SK-N-SH (cell line): ENCODE data around the gene TUT1. TPM values are rescaled to one million over a fixed set of nuclear protein-coding genes. Genes with fewer than 3 reads are reported as not detected.

Experiments used
- CTCF ChIA-PET: fragments of 300-600, 350-600 bp; formaldehyde crosslinking; extraction: SDS; loops from one replicate; lab custom pipeline; 2021; lab: Yijun Ruan, JAX
- POLR2A ChIA-PET: fragments of 350-600 bp; sonication (Branson Sonifier 250); formaldehyde crosslinking; extraction: SDS; loops from one replicate; lab custom pipeline; 2020; ENCODE audit warnings: antibody characterized with exemption, inconsistent platforms; lab: Yijun Ruan, JAX
- DNase-seq: peaks from one replicate; pipeline ENCODE4 v3.0.0; 2012
- H2AFZ ChIP-seq: fragments of 200-600 bp; sonication (generic); 2 replicates; pipeline ENCODE4 v1.8.1; 2016; ENCODE audit warnings: antibody characterized with exemption, mild to moderate bottlenecking, low read depth
- H3F3A ChIP-seq: fragments of 200-600 bp; sonication (generic); replicated peaks from 2 replicates; pipeline ENCODE3; 2016; ENCODE audit warnings: antibody characterized with exemption, mild to moderate bottlenecking; ENCODE audit not compliant: insufficient read depth
- H3K27ac ChIP-seq, 2 experiments: fragments of 200-500 bp in 1 of 2; fragments of 200-600 bp in 1 of 2; sonication (Bioruptor generic) in 1 of 2; sonication (generic), shearing (Covaris generic) in 1 of 2; 2 replicates each; pipeline versions ENCODE4 v1.5.1 to v1.6.1; 2014 to 2016; ENCODE audit warnings: low read depth in 2 of 2, inconsistent platforms in 1 of 2, low read length in 1 of 2, mild to moderate bottlenecking in 1 of 2, mixed read lengths in 1 of 2
- H3K27me3 ChIP-seq: fragments of 200-600 bp; sonication (generic), shearing (Covaris generic); 2 replicates; pipeline ENCODE4 v1.6.1; 2016; ENCODE audit warnings: mixed run types; ENCODE audit not compliant: insufficient read depth
- H3K36me3 ChIP-seq, 2 experiments: fragments of 200-500 bp in 1 of 2; fragments of 200-600 bp in 1 of 2; sonication (Bioruptor generic) in 1 of 2; sonication (generic) in 1 of 2; replicated peaks in 1 of 2; 2 replicates each; pipeline versions ENCODE3 to v1.5.1; 2014 to 2016; ENCODE audit warnings: low read length in 1 of 2, mild to moderate bottlenecking in 1 of 2; ENCODE audit not compliant: insufficient read depth in 2 of 2, control insufficient read depth in 1 of 2
- H3K4me1 ChIP-seq, 2 experiments: fragments of 200-500 bp in 1 of 2; fragments of 200-600 bp in 1 of 2; sonication (Bioruptor generic) in 1 of 2; sonication (generic), shearing (Covaris generic) in 1 of 2; 2 replicates each; pipeline versions ENCODE4 v1.5.1 to v1.6.1; 2014 to 2016; ENCODE audit warnings: low read depth in 1 of 2, low read length in 1 of 2, mixed run types in 1 of 2; ENCODE audit not compliant: insufficient read depth in 2 of 2, control insufficient read depth in 1 of 2
- H3K4me2 ChIP-seq: fragments of 200-600 bp; sonication (generic), shearing (Covaris generic); 2 replicates; pipeline ENCODE4 v1.6.1; 2017; ENCODE audit warnings: mixed run types
- H3K4me3 ChIP-seq, 2 experiments: fragments of 200-500 bp in 1 of 2; fragments of 200-600 bp in 1 of 2; sonication (Bioruptor generic) in 1 of 2; sonication (generic), shearing (Covaris generic) in 1 of 2; 2 replicates each; pipeline versions ENCODE4 v1.5.1 to v1.8.1; 2014 to 2016; ENCODE audit warnings: low read depth in 2 of 2, inconsistent platforms in 1 of 2, low read length in 1 of 2, mild to moderate bottlenecking in 1 of 2, mixed read lengths in 1 of 2, moderate library complexity in 1 of 2
- H3K79me2 ChIP-seq: fragments of 200-600 bp; sonication (generic); 2 replicates; pipeline ENCODE4 v1.8.1; 2017; ENCODE audit warnings: mild to moderate bottlenecking; ENCODE audit not compliant: insufficient read depth
- H3K9ac ChIP-seq: fragments of 200-600 bp; sonication (generic); 2 replicates; pipeline ENCODE4 v1.6.1; 2017; ENCODE audit warnings: mixed run types
- H3K9me2 ChIP-seq: fragments of 200-600 bp; sonication (generic); 2 replicates; pipeline ENCODE4 v1.6.1; 2017; ENCODE audit warnings: mixed run types
- H3K9me3 ChIP-seq: fragments of 200-600 bp; sonication (generic); 2 replicates; pipeline ENCODE4 v1.6.1; 2017; ENCODE audit warnings: mixed run types, mild to moderate bottlenecking, moderate library complexity
- H4K20me1 ChIP-seq: fragments of 200-600 bp; sonication (generic); 2 replicates; pipeline ENCODE4 v1.6.1; 2017; ENCODE audit warnings: mild to moderate bottlenecking, mixed run types; ENCODE audit not compliant: insufficient read depth
- CHD2 ChIP-seq: fragments of 150-350 bp; IDR thresholded peaks from 2 replicates; pipeline ENCODE4 v1.6.1; 2018; ENCODE audit warnings: low read length; ENCODE audit not compliant: partially characterized antibody
- CTCF ChIP-seq: fragments of 200-600 bp; sonication (generic); IDR thresholded peaks from 2 replicates; pipeline ENCODE4 v1.6.1; 2017; ENCODE audit warnings: antibody characterized with exemption, mild to moderate bottlenecking, moderate library complexity
- EP300 ChIP-seq, 2 experiments: IDR thresholded peaks; 2 replicates each; pipeline versions ENCODE4 v1.4.0 to v1.6.1; 2012; ENCODE audit warnings: borderline replicate concordance in 1 of 2, low read depth in 1 of 2, low read length in 1 of 2
- EZH2phosphoT487 ChIP-seq: fragments of 200-600 bp; sonication (generic); IDR thresholded peaks from 2 replicates; pipeline ENCODE4 v1.6.1; 2017; ENCODE audit warnings: low read depth, mixed run types, mild to moderate bottlenecking, antibody characterized with exemption, moderate library complexity, borderline replicate concordance
- FOSL2 ChIP-seq: IDR thresholded peaks from 2 replicates; pipeline ENCODE4 v1.4.0; 2012; ENCODE audit warnings: low read depth, mild to moderate bottlenecking, moderate library complexity, borderline replicate concordance
- FOXJ3 ChIP-seq: sonication (generic); formaldehyde crosslinking; IDR thresholded peaks from 2 replicates; pipeline ENCODE4 v1.5.1; 2020; ENCODE audit warnings: mild to moderate bottlenecking, missing genetic modification reagents
- GABPA ChIP-seq: IDR thresholded peaks from 2 replicates; pipeline ENCODE4 v1.4.0; 2012; ENCODE audit warnings: low read depth, mild to moderate bottlenecking
- JUND ChIP-seq: IDR thresholded peaks from 2 replicates; pipeline ENCODE4 v1.4.0; 2012
- MAX ChIP-seq: IDR thresholded peaks from 2 replicates; pipeline ENCODE4 v1.4.0; 2012; ENCODE audit warnings: low read depth
- MXI1 ChIP-seq: IDR thresholded peaks from 2 replicates; pipeline ENCODE4 v1.6.1; 2012; ENCODE audit warnings: mild to moderate bottlenecking, low read depth, low read length, improper control_type of control experiment
- NRF1 ChIP-seq: IDR thresholded peaks from 2 replicates; pipeline ENCODE4 v1.6.1; 2012; ENCODE audit warnings: low read depth, mild to moderate bottlenecking, low read length
- PBX3 ChIP-seq: IDR thresholded peaks from 2 replicates; pipeline ENCODE4; 2012
- POLR2AphosphoS5 ChIP-seq: IDR thresholded peaks from 2 replicates; pipeline ENCODE4 v1.6.1; 2012; ENCODE audit warnings: low read depth, low read length
- RFX5 ChIP-seq: IDR thresholded peaks from 2 replicates; pipeline ENCODE4 v1.6.1; 2012; ENCODE audit warnings: mild to moderate bottlenecking, improper control_type of control experiment, low read length
- RXRA ChIP-seq: IDR thresholded peaks from 2 replicates; pipeline ENCODE4 v1.4.0; 2012; ENCODE audit warnings: low read depth, mild to moderate bottlenecking, borderline replicate concordance
- SIN3A ChIP-seq: IDR thresholded peaks from 2 replicates; pipeline ENCODE4 v1.6.1; 2012; ENCODE audit warnings: low read depth, mild to moderate bottlenecking, low read length, moderate library complexity, borderline replicate concordance
- TAF1 ChIP-seq: IDR thresholded peaks from 2 replicates; pipeline ENCODE4 v1.6.1; 2012; ENCODE audit warnings: low read depth, mild to moderate bottlenecking, low read length, moderate library complexity, borderline replicate concordance
- TCF12 ChIP-seq: IDR thresholded peaks from 2 replicates; pipeline ENCODE4 v1.4.0; 2012
- YY1 ChIP-seq: IDR thresholded peaks from 2 replicates; pipeline ENCODE4 v1.4.0; 2012; ENCODE audit warnings: low read depth, mild to moderate bottlenecking
- WGBS: methylation state at CpG from one replicate; pipeline ENCODE4 v1.1.6; 2017; ENCODE audit warnings: low lambda C conversion rate; 5-methylcytosine and 5-hydroxymethylcytosine counted together
- polyA plus RNA-seq, 3 experiments: library from polyadenylated mRNA; depleted of rRNA; stranded (reverse); fragments of >200 nt; gene quantifications; 2 replicates each; pipeline ENCODE4 v1.2.3, GENCODE V29; 2012
- TF ChIP-seq, protein P1 (sequence below): IDR thresholded peaks from 2 replicates; pipeline ENCODE4 v1.4.0; 2012; ENCODE audit warnings: low read depth, borderline replicate concordance
- TF ChIP-seq, protein P2 (sequence below): IDR thresholded peaks from 2 replicates; pipeline ENCODE4 v1.6.1; 2012; ENCODE audit warnings: mild to moderate bottlenecking, low read depth, low read length, moderate library complexity
- TF ChIP-seq, protein P3 (sequence below): IDR thresholded peaks from 2 replicates; pipeline ENCODE4 v1.4.0; 2012; ENCODE audit warnings: low read depth, borderline replicate concordance

The TUT1 gene
- polyA plus RNA-seq, 1 of the 3 experiments (the other 2 are of a cell fraction), result 27.3 TPM

GRCh38 chr11:62573592-62574362 lies 17.5 kb downstream of the TUT1 start, which contains the start of gene EEF1G:
Gene EEF1G, minus strand, starts transcription at chr11:62573891. Its CDS starts 49 bp downstream, at chr11:62573842.
- Histone ChIP-seq H3K36me3 (peaks cover 40 to 55% of the 10 kb centered on the region in 2 experiments), H3K79me2 (peaks cover 67% of the 10 kb centered on the region), H3K4me2 (peak within 1 kb of the TSS; percentile 95), H3K9me3 (no peaks in the 10 kb centered on the region), H3K9me2 (no peaks in the 10 kb centered on the region), H3K4me1 (peaks cover 19 to 28% of the 10 kb centered on the region in 2 experiments; a peak in 3 of 4 replicates), H3F3A (peaks cover 18% of the 10 kb centered on the region), H2AFZ (peak within 1 kb of the TSS; percentile 61), H3K4me3 (peak within 1 kb of the TSS; percentile 83 to 93), H4K20me1 (peaks cover 33% of the 10 kb centered on the region), H3K9ac (peak within 1 kb of the TSS; percentile 88), H3K27ac (peak within 1 kb of the TSS; percentile 83 to 87), H3K27me3 (no peaks in the 10 kb centered on the region)
- POLR2A ChIA-PET, result interaction anchor here (0.6 to 2.0 kb wide), 27 partner anchors 8 to 758 kb away, joined by 3 to 47 read pairs (median 4); partner anchors contain the start of genes AHNAK, B3GAT3, C11orf98 and CSKMT
- peak; percentile 99 for DNase-seq
- CTCF ChIA-PET, result interaction anchor here (0.7 to 3.2 kb wide), 6 partner anchors 13 to 298 kb away, joined by 3 to 14 read pairs (median 4); partner anchors contain the start of gene TUT1
- under 1% methylated on average over 40 of the region's 46 CpGs for WGBS
- TF ChIP-seq SIN3A, result peak; percentile 74; the same call in 1 of the 2 replicates
- peak; percentile 31; the same call in 1 of the 2 replicates for TF ChIP-seq TCF12
- TF ChIP-seq JUND, result 0 out of 2 replicates have a peak, but pooled peaks have one; percentile 4
- peak; percentile 64 for TF ChIP-seq MXI1
- TF ChIP-seq RFX5, result no peak
- peak; percentile 21; the same call in 1 of the 2 replicates for TF ChIP-seq MAX
- no peak for TF ChIP-seq EZH2phosphoT487
- TF ChIP-seq, protein P1, sequence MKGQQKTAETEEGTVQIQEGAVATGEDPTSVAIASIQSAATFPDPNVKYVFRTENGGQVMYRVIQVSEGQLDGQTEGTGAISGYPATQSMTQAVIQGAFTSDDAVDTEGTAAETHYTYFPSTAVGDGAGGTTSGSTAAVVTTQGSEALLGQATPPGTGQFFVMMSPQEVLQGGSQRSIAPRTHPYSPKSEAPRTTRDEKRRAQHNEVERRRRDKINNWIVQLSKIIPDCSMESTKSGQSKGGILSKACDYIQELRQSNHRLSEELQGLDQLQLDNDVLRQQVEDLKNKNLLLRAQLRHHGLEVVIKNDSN, result no peak
- no peak for TF ChIP-seq RXRA
- peak; percentile 91 for TF ChIP-seq YY1
- TF ChIP-seq TAF1, result peak; percentile 100
- TF ChIP-seq, protein P2, sequence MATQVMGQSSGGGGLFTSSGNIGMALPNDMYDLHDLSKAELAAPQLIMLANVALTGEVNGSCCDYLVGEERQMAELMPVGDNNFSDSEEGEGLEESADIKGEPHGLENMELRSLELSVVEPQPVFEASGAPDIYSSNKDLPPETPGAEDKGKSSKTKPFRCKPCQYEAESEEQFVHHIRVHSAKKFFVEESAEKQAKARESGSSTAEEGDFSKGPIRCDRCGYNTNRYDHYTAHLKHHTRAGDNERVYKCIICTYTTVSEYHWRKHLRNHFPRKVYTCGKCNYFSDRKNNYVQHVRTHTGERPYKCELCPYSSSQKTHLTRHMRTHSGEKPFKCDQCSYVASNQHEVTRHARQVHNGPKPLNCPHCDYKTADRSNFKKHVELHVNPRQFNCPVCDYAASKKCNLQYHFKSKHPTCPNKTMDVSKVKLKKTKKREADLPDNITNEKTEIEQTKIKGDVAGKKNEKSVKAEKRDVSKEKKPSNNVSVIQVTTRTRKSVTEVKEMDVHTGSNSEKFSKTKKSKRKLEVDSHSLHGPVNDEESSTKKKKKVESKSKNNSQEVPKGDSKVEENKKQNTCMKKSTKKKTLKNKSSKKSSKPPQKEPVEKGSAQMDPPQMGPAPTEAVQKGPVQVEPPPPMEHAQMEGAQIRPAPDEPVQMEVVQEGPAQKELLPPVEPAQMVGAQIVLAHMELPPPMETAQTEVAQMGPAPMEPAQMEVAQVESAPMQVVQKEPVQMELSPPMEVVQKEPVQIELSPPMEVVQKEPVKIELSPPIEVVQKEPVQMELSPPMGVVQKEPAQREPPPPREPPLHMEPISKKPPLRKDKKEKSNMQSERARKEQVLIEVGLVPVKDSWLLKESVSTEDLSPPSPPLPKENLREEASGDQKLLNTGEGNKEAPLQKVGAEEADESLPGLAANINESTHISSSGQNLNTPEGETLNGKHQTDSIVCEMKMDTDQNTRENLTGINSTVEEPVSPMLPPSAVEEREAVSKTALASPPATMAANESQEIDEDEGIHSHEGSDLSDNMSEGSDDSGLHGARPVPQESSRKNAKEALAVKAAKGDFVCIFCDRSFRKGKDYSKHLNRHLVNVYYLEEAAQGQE, result peak; percentile 78
- peak; percentile 95 for TF ChIP-seq POLR2AphosphoS5
- TF ChIP-seq GABPA, result no peak
- no peak for TF ChIP-seq CTCF
- TF ChIP-seq, protein P3, sequence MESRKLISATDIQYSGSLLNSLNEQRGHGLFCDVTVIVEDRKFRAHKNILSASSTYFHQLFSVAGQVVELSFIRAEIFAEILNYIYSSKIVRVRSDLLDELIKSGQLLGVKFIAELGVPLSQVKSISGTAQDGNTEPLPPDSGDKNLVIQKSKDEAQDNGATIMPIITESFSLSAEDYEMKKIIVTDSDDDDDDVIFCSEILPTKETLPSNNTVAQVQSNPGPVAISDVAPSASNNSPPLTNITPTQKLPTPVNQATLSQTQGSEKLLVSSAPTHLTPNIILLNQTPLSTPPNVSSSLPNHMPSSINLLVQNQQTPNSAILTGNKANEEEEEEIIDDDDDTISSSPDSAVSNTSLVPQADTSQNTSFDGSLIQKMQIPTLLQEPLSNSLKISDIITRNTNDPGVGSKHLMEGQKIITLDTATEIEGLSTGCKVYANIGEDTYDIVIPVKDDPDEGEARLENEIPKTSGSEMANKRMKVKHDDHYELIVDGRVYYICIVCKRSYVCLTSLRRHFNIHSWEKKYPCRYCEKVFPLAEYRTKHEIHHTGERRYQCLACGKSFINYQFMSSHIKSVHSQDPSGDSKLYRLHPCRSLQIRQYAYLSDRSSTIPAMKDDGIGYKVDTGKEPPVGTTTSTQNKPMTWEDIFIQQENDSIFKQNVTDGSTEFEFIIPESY, result peak; percentile 92
- peak; percentile 15 to 41; a peak in 2 of 4 replicates for TF ChIP-seq EP300 (IDR thresholded peaks at IDR 0.05; ENCODE audit: borderline replicate concordance in 1 of 2, low read depth in 1 of 2, low read length in 1 of 2)
- no peak for TF ChIP-seq FOSL2
- peak; percentile 96 for TF ChIP-seq NRF1
- peak; percentile 96 for TF ChIP-seq CHD2
- TF ChIP-seq PBX3, result 0 out of 2 replicates have a peak, but pooled peaks have one; percentile 1
- no peak for TF ChIP-seq FOXJ3 (CRISPR knock-in tag)
